GM19463 (cell line): ENCODE data around the gene N4BP2.

Source experiments
- ATAC-seq: cut with Tn5 transposase; IDR thresholded peaks from one replicate; pipeline ENCODE4 v1.9.1; 2021; ENCODE audit warnings: mild to moderate bottlenecking, moderate library complexity; ENCODE audit not compliant: unreplicated experiment

The N4BP2 gene

GRCh38 chr4:40149960-40150385, 93.3 kb downstream of the N4BP2 start:
- ATAC-seq: no peak

GRCh38 chr4:40150932-40151331, 94.3 kb downstream of the N4BP2 start:
- ATAC-seq: no peak

- no peak for ATAC-seq
These were observed 96.0 kb downstream of the N4BP2 start for GRCh38 chr4:40152637-40153036.

- ATAC-seq: no peak
These were observed 100.8 kb downstream of the N4BP2 start for GRCh38 chr4:40157436-40157835.

- ATAC-seq: no peak
These were observed 103.6 kb downstream of the N4BP2 start for GRCh38 chr4:40160258-40160657.

- no peak for ATAC-seq
These were observed 107.8 kb downstream of the N4BP2 start for GRCh38 chr4:40164459-40164858.

- ATAC-seq: no peak
These were observed 109.3 kb downstream of the N4BP2 start for GRCh38 chr4:40165916-40166315.

GRCh38 chr4:40168070-40168469, 111.4 kb downstream of the N4BP2 start:
- no peak for ATAC-seq

- peak; percentile 72 for ATAC-seq
These were observed 113.9 kb downstream of the N4BP2 start for GRCh38 chr4:40170588-40170987.

GRCh38 chr4:40173470-40173875, 116.8 kb downstream of the N4BP2 start:
- ATAC-seq: peak; percentile 53

- no peak for ATAC-seq
These were observed 120.0 kb downstream of the N4BP2 start for GRCh38 chr4:40176602-40177001.

GRCh38 chr4:40177591-40177990, 120.9 kb downstream of the N4BP2 start:
- ATAC-seq: no peak

- no peak for ATAC-seq
These were observed 122.0 kb downstream of the N4BP2 start for GRCh38 chr4:40178672-40179071.

GRCh38 chr4:40179360-40179759, 122.7 kb downstream of the N4BP2 start:
- no peak for ATAC-seq

- ATAC-seq: no peak
These were observed 123.7 kb downstream of the N4BP2 start for GRCh38 chr4:40180356-40180755.

- ATAC-seq: no peak
These were observed 125.4 kb downstream of the N4BP2 start for GRCh38 chr4:40182001-40182400.

GRCh38 chr4:40182954-40183353, 126.3 kb downstream of the N4BP2 start:
- ATAC-seq: no peak

GRCh38 chr4:40183615-40184411, 127.2 kb downstream of the N4BP2 start:
- peak; percentile 42 for ATAC-seq

- peak; percentile 48 for ATAC-seq
These were observed 129.4 kb downstream of the N4BP2 start for GRCh38 chr4:40185830-40186664.

- ATAC-seq: no peak
These were observed 130.0 kb downstream of the N4BP2 start for GRCh38 chr4:40186665-40187014.

- ATAC-seq: no peak
These were observed 130.8 kb downstream of the N4BP2 start for GRCh38 chr4:40187386-40187906.

GRCh38 chr4:40190019-40190418, 133.4 kb downstream of the N4BP2 start:
- ATAC-seq: no peak
